NCI-H2029 treated with DMSO at 0.1 percent for 48 hours (cell line): Measurements from ENCODE around the gene IL25.

ENCODE experiments used
- DNase-seq: peaks from one replicate; lab custom pipeline; 2025; lab: John Stamatoyannopoulos, UW

The IL25 gene

GRCh38 chr14:23353433-23353780 lies 19.2 kb upstream of the IL25 start:
- DNase-seq = no peak

GRCh38 chr14:23354990-23355389 lies 17.6 kb upstream of the IL25 start:
- no peak for DNase-seq

- no peak for DNase-seq
Observed at GRCh38 chr14:23355871-23356435, 16.7 kb upstream of the IL25 start.

GRCh38 chr14:23356662-23357061 lies 15.9 kb upstream of the IL25 start:
- no peak for DNase-seq

GRCh38 chr14:23357261-23357660 lies 15.3 kb upstream of the IL25 start:
- DNase-seq = no peak

GRCh38 chr14:23358042-23358441 lies 14.6 kb upstream of the IL25 start:
- no peak for DNase-seq

GRCh38 chr14:23358553-23359166 lies 13.9 kb upstream of the IL25 start:
- no peak for DNase-seq

GRCh38 chr14:23359167-23359626 lies 13.4 kb upstream of the IL25 start:
- no peak for DNase-seq

- no peak for DNase-seq
Observed at GRCh38 chr14:23359722-23360447, 12.7 kb upstream of the IL25 start.

GRCh38 chr14:23360496-23360895 lies 12.1 kb upstream of the IL25 start:
- DNase-seq = no peak

- DNase-seq = no peak
Observed at GRCh38 chr14:23361320-23361719, 11.3 kb upstream of the IL25 start.

- DNase-seq = no peak
Observed at GRCh38 chr14:23361763-23362162, 10.8 kb upstream of the IL25 start.

- DNase-seq = no peak
Observed at GRCh38 chr14:23362200-23362599, 10.4 kb upstream of the IL25 start.

GRCh38 chr14:23364164-23365035 lies 8.2 kb upstream of the IL25 start:
- no peak for DNase-seq

- DNase-seq = peak; percentile 39
Observed at GRCh38 chr14:23365036-23365731, 7.4 kb upstream of the IL25 start, which contains the start of gene EFS. Gene EFS, minus strand, starts transcription at chr14:23365172. Its CDS starts 147 bp downstream, at chr14:23365025.

- no peak for DNase-seq
Observed at GRCh38 chr14:23365732-23366425, 6.7 kb upstream of the IL25 start.

- no peak for DNase-seq
Observed at GRCh38 chr14:23366426-23366921, 6.1 kb upstream of the IL25 start.

GRCh38 chr14:23370221-23370620 lies 2.4 kb upstream of the IL25 start:
- DNase-seq = no peak

GRCh38 chr14:23371865-23372264 lies 744 bp upstream of the IL25 start:
- DNase-seq = no peak

- no peak for DNase-seq
Observed at GRCh38 chr14:23373041-23373440, 432 bp downstream of the IL25 start.
